Measurements from ENCODE around the gene GALNT7. TPM values are rescaled to one million over a fixed set of nuclear protein-coding genes. Genes with fewer than 3 reads are reported as not detected.

The GALNT7 gene
- total RNA-seq, 1 donor from 2014 or later: 63.9 TPM

DNA sequence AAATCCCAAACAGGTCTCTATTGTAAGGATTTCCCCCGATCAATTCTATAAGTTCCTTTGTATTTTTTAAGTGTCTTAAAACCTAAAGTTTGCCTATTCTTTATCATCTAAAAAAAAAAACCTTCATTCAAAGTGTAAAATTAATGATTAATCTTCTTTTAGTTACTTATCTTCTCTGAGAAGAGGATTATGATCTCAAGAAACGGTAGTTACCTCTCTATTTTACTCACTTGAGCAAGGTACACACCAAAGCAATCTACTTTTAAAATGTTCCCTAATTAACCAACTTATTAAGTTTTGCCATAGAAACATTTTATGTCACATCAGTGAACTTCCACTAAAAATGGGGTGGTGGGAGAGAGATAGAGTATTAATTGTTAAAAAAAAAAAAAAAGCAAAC, 15.2 kb upstream of the GALNT7 start:
- Mint-ChIP-seq H3K4me1 (ENCODE audit: unreplicated experiment) (no peaks in the 10 kb centered on the region), H3K27me3 (no peaks in the 10 kb centered on the region), H3K9me3 (no peaks in the 10 kb centered on the region), H3K4me3 (no peak overlapping the region), H3K27ac (no peak overlapping the region), H3K36me3 (no peaks in the 10 kb centered on the region)
- TF ChIP-seq, protein P1, sequence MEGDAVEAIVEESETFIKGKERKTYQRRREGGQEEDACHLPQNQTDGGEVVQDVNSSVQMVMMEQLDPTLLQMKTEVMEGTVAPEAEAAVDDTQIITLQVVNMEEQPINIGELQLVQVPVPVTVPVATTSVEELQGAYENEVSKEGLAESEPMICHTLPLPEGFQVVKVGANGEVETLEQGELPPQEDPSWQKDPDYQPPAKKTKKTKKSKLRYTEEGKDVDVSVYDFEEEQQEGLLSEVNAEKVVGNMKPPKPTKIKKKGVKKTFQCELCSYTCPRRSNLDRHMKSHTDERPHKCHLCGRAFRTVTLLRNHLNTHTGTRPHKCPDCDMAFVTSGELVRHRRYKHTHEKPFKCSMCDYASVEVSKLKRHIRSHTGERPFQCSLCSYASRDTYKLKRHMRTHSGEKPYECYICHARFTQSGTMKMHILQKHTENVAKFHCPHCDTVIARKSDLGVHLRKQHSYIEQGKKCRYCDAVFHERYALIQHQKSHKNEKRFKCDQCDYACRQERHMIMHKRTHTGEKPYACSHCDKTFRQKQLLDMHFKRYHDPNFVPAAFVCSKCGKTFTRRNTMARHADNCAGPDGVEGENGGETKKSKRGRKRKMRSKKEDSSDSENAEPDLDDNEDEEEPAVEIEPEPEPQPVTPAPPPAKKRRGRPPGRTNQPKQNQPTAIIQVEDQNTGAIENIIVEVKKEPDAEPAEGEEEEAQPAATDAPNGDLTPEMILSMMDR (conservative IDR thresholded peaks at IDR 0.05): no peak
- no peak for DNase-seq (ENCODE audit: extremely low spot score, unreplicated experiment)

DNA sequence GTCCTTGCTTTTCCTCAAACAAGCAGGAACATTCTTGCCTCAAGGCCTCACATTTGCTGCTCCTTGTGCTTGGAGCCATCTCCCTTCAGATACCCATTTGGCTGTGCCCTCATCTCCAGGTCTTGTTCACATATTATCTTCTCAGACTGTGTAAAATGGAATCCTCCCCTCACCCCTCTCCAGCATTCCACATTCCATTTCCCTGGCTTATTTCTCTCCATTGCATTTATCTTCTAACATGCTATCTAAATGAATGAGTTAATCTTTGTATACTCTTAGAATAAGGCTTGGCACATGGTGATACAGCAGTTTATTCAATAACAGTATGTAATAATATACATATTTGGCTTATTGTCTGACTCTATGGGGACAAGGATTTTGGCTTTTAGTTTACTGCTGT, 8.8 kb upstream of the GALNT7 start:
- Mint-ChIP-seq H3K36me3 (peaks cover 5% of the 10 kb centered on the region), H3K27ac (no peak overlapping the region), H3K4me1 (ENCODE audit: unreplicated experiment) (peaks cover 5% of the 10 kb centered on the region), H3K9me3 (no peaks in the 10 kb centered on the region), H3K4me3 (no peak overlapping the region), H3K27me3 (no peaks in the 10 kb centered on the region)
- DNase-seq (ENCODE audit: extremely low spot score, unreplicated experiment): no peak
- TF ChIP-seq, protein P1 (conservative IDR thresholded peaks at IDR 0.05): no peak

DNA sequence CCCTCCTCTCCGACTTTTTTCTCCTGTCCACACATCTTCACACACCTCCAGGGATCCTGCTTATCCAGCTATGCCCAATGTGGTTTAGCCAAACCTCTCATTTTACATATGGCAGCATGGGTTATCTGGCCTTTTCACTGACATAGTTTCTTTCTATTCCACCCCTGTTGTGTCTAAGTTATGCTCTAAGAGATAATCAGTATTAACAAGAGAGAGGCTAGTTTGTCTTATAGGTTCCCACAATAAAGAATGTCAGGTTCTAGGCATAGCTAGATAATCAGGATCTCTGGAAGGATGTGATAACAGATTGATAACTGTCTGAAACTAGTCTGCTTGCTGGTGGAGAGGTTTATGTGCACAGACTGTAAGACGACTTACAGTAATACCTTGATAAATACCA, 7.7 kb upstream of the GALNT7 start:
- Mint-ChIP-seq H3K27me3 (no peaks in the 10 kb centered on the region), H3K27ac (no peak overlapping the region), H3K4me1 (ENCODE audit: unreplicated experiment) (peaks cover 5% of the 10 kb centered on the region), H3K36me3 (peaks cover 7% of the 10 kb centered on the region), H3K9me3 (no peaks in the 10 kb centered on the region), H3K4me3 (no peak overlapping the region)
- no peak for DNase-seq (ENCODE audit: extremely low spot score, unreplicated experiment)
- TF ChIP-seq, protein P1 (conservative IDR thresholded peaks at IDR 0.05): no peak

DNA sequence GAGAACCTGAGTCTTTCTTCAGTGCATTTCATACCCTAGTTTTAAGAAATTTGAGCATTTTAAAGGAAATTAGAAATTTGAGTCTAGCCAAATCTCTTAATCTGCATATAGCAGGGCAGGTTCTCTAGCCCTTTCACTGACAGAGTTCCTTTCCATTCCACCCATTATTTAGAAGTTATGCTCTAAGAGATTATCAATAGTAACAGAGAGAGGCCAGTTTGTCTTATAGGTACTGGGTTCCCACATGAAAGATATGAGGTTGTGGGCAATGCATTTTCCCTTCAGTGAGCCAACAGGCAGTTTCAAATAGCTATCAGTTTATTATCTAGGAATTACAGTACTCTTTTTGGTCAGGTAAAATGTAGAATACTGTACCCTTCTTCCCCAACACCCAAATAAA, 7.3 kb upstream of the GALNT7 start:
- no peaks in the 10 kb centered on the region for H3K9me3 Mint-ChIP-seq
- H3K27me3 Mint-ChIP-seq: no peaks in the 10 kb centered on the region
- H3K4me1 Mint-ChIP-seq (ENCODE audit: unreplicated experiment): peaks cover 5% of the 10 kb centered on the region
- DNase-seq (ENCODE audit: extremely low spot score, unreplicated experiment): no peak
- H3K4me3 Mint-ChIP-seq: no peak overlapping the region
- peaks cover 7% of the 10 kb centered on the region for H3K36me3 Mint-ChIP-seq
- TF ChIP-seq, protein P1 (conservative IDR thresholded peaks at IDR 0.05): no peak
- no peak overlapping the region for H3K27ac Mint-ChIP-seq

DNA sequence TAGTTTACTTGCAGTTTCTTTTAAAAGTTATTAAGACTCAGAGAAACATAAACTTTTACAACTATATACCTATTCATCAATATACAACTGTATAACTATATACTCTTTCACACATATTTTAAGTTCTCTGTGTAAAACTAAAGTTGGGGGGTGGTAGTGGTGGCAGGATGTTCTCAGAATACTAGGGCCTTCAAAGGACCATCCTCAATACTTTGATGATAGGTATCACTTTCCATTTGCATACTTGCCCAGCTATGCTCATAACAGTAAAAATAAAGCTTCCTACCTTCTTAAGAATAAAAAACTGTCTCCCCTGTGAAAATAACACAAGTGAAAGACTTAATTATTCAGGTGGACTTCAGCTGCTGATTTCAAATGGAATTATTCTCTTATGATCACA, 2.9 kb upstream of the GALNT7 start:
- TF ChIP-seq, protein P1 (conservative IDR thresholded peaks at IDR 0.05): no peak
- Mint-ChIP-seq H3K9me3 (no peaks in the 10 kb centered on the region), H3K4me1 (ENCODE audit: unreplicated experiment) (peaks cover 12% of the 10 kb centered on the region), H3K27me3 (no peaks in the 10 kb centered on the region), H3K4me3 (no peak overlapping the region), H3K36me3 (peaks cover 13% of the 10 kb centered on the region), H3K27ac (no peak overlapping the region)
- no peak for DNase-seq (ENCODE audit: extremely low spot score, unreplicated experiment)

DNA sequence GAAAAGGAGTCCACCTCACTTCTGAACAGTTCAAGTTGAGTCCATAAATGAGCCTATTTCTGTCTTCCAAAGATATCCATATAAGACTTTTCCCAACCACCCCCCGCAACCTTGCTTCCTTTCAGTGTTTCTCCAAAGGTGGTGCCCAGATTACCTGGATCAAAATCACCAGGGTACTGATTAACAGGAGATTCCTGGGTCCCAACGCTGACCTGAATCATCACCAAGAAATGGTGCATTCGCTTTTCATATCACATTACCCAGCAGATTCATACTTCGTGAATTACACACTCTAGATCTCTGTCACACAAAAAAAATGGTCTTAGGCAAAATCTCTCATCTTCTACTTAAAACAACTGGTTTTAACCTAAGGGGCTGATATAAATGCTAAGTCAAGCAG, 2.1 kb upstream of the GALNT7 start:
- TF ChIP-seq, protein P1 (conservative IDR thresholded peaks at IDR 0.05): no peak
- H3K9me3 Mint-ChIP-seq: no peaks in the 10 kb centered on the region
- peaks cover 20% of the 10 kb centered on the region for H3K4me1 Mint-ChIP-seq (ENCODE audit: unreplicated experiment)
- peaks cover 13% of the 10 kb centered on the region for H3K36me3 Mint-ChIP-seq
- H3K4me3 Mint-ChIP-seq: peak overlapping the region; percentile 69
- no peaks in the 10 kb centered on the region for H3K27me3 Mint-ChIP-seq
- no peak for DNase-seq (ENCODE audit: extremely low spot score, unreplicated experiment)
- H3K27ac Mint-ChIP-seq: no peak overlapping the region

All from type B pancreatic cell (in vitro differentiated cells).